Prostate gland (tissue), 2 donors: ENCODE results near the gene SCLY. TPM values are rescaled to one million over a fixed set of nuclear protein-coding genes. Genes with fewer than 3 reads are reported as not detected.

Experiments
- DNase-seq: peaks from one replicate; pipeline ENCODE4 v3.0.0-alpha.2; 2019; ENCODE audit warnings: low spot score
- H3K27ac ChIP-seq, 2 donors: fragments of 200-600 bp; sonication (generic); 2 replicates each; pipeline ENCODE4 v1.5.1; 2017 to 2019
- H3K27me3 ChIP-seq: fragments of 200-600 bp; sonication (generic); replicated peaks from 2 replicates; pipeline ENCODE4 v1.5.1; 2019; ENCODE audit not compliant: insufficient read depth
- H3K36me3 ChIP-seq, 2 donors: fragments of 200-600 bp; sonication (generic); 1 replicate in 1 of 2; 2 replicates in 1 of 2; pipeline versions ENCODE4 v1.5.1 to v1.8.1; 2017 to 2019
- H3K4me1 ChIP-seq: fragments of 200-600 bp; sonication (generic); replicated peaks from 2 replicates; pipeline ENCODE4 v1.5.1; 2019
- H3K4me3 ChIP-seq, 2 donors: fragments of 200-600 bp; sonication (generic); 2 replicates each; pipeline ENCODE4 v1.5.1; 2017 to 2019
- H3K9me3 ChIP-seq: fragments of 200-600 bp; sonication (generic); 2 replicates; pipeline ENCODE4 v1.5.1; 2017
- CTCF ChIP-seq, 4 experiments: fragments of 200-600 bp in 2 of 4; fragments of 450-650 bp in 2 of 4; sonication (generic) in 2 of 4; IDR thresholded peaks; 1 replicate in 3 of 4; 2 replicates in 1 of 4; pipeline ENCODE4 v1.5.1; 2016 to 2019; ENCODE audit warnings: antibody characterized with exemption in 4 of 4, mild to moderate bottlenecking in 2 of 4, moderate library complexity in 2 of 4
- POLR2A ChIP-seq: fragments of 450-650 bp; IDR thresholded peaks from one replicate; pipeline ENCODE4 v1.6.1; 2016; ENCODE audit warnings: antibody characterized with exemption, mild to moderate bottlenecking
- POLR2AphosphoS5 ChIP-seq: sonication (generic); formaldehyde crosslinking; IDR thresholded peaks from one replicate; pipeline ENCODE4 v1.6.1; 2017; ENCODE audit warnings: antibody characterized with exemption
- WGBS: methylation state at CpG from one replicate; pipeline ENCODE4 v1.1.5; 2018; 5-methylcytosine and 5-hydroxymethylcytosine counted together
- intact Hi-C: fragments of 100-400 bp; cut with DNase I; formaldehyde crosslinking; loops from one replicate; pipeline ENCODE4 v1.14.2; 2022
- total RNA-seq, 2 donors: library from RNA; depleted of rRNA; stranded (reverse); fragments of >200 nt; gene quantifications; one replicate each; pipeline ENCODE4 v1.1.0, GENCODE V29; 2016

Gene SCLY
- total RNA-seq, 2 donors from 2014 or later: 11.5 to 16.1 TPM

- H3K36me3 ChIP-seq: no peaks in the 10 kb centered on the region
- H3K9me3 ChIP-seq: no peaks in the 10 kb centered on the region
- DNase-seq: no peak
- WGBS: 92% methylated on average over 48 of the region's 60 CpGs
- TF ChIP-seq POLR2A: no peak
- TF ChIP-seq CTCF (IDR thresholded peaks at IDR 0.05): no peak
- no peak for TF ChIP-seq POLR2AphosphoS5
- H3K27me3 ChIP-seq: no peaks in the 10 kb centered on the region
- intact Hi-C loops: no loop called here
- no peaks in the 10 kb centered on the region for H3K4me1 ChIP-seq
- H3K27ac ChIP-seq: no peak overlapping the region
- no peak overlapping the region for H3K4me3 ChIP-seq
Observed at GRCh38 chr2:238140721-238141540, 80.1 kb downstream of the SCLY start.

GRCh38 chr2:238141541-238142318 is 80.9 kb downstream of the SCLY start:
- intact Hi-C loops: no loop called here
- H3K9me3 ChIP-seq: no peaks in the 10 kb centered on the region
- H3K27ac ChIP-seq: no peak overlapping the region
- WGBS: 65% methylated on average over 10 of the region's 10 CpGs
- no peak overlapping the region for H3K4me3 ChIP-seq
- DNase-seq: peak; percentile 67
- no peak for TF ChIP-seq CTCF (IDR thresholded peaks at IDR 0.05)
- TF ChIP-seq POLR2AphosphoS5: peak; percentile 80
- no peaks in the 10 kb centered on the region for H3K36me3 ChIP-seq
- no peaks in the 10 kb centered on the region for H3K4me1 ChIP-seq
- no peaks in the 10 kb centered on the region for H3K27me3 ChIP-seq

GRCh38 chr2:238142382-238143205 is 81.8 kb downstream of the SCLY start:
- TF ChIP-seq POLR2A (no peak), CTCF (IDR thresholded peaks at IDR 0.05) (no peak), POLR2AphosphoS5 (no peak)
- 61% methylated on average over 25 of the region's 30 CpGs for WGBS
- Histone ChIP-seq H3K4me3 (no peak overlapping the region), H3K36me3 (no peaks in the 10 kb centered on the region), H3K9me3 (no peaks in the 10 kb centered on the region), H3K27me3 (no peaks in the 10 kb centered on the region), H3K27ac (no peak overlapping the region), H3K4me1 (no peaks in the 10 kb centered on the region)
- intact Hi-C loops: no loop called here
- DNase-seq: no peak

GRCh38 chr2:238143239-238143951 is 82.6 kb downstream of the SCLY start:
- 62% methylated on average over 20 of the region's 20 CpGs for WGBS
- Histone ChIP-seq H3K27me3 (no peaks in the 10 kb centered on the region), H3K9me3 (no peaks in the 10 kb centered on the region), H3K36me3 (no peaks in the 10 kb centered on the region), H3K4me3 (no peak overlapping the region), H3K27ac (no peak overlapping the region), H3K4me1 (no peaks in the 10 kb centered on the region)
- DNase-seq: no peak
- intact Hi-C loops: no loop called here
- TF ChIP-seq POLR2AphosphoS5: no peak
- no peak for TF ChIP-seq POLR2A
- no peak for TF ChIP-seq CTCF (IDR thresholded peaks at IDR 0.05)
